Stimulated activated CD4-positive, alpha-beta T cell treated with anti-CD3 and anti-CD28 coated beads, TNF-alpha, amount 100 ng/mL, for 1 hour (primary cell): ENCODE data around the gene TIMM22.
"Not testable (repeated sequence)": the region's sequence is repeated elsewhere in the genome, so short reads cannot be mapped to it uniquely, and the experiment has no call there.

Experiments
- DNase-seq, 3 donors: peaks; one replicate each; pipeline ENCODE4 v3.0.0-alpha.2; 2020; ENCODE audit warnings: low read depth in 3 of 3, low spot score in 1 of 3

The TIMM22 gene

GRCh38 chr17:971861-972260, 25.1 kb upstream of the TIMM22 start:
- DNase-seq = not testable (repeated sequence)

DNA sequence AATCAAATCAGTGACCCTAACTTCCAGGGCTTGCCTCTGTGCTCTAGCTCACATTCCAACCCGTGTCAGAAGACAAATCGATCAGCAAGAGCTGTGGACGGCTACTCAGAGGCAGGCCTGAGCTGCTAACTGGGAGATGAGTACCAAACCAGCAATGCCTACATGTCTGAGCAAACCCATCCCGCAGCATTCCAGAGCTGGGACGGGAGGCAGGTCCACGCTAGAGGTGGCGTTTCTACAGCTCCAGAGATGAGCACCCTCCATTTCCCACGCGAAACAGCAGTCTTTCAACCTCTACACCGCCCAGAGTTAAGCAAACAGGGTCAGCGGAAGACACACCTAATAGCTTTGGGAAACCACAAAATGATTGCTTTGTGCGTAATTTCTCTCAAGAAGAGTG, 23.9 kb upstream of the TIMM22 start:
- DNase-seq = no peak

GRCh38 chr17:974778-975177, 22.2 kb upstream of the TIMM22 start:
- not testable (repeated sequence) for DNase-seq

GRCh38 chr17:975371-975915, 21.5 kb upstream of the TIMM22 start:
- DNase-seq = no peak

GRCh38 chr17:976312-976711, 20.6 kb upstream of the TIMM22 start:
- no peak for DNase-seq

DNA sequence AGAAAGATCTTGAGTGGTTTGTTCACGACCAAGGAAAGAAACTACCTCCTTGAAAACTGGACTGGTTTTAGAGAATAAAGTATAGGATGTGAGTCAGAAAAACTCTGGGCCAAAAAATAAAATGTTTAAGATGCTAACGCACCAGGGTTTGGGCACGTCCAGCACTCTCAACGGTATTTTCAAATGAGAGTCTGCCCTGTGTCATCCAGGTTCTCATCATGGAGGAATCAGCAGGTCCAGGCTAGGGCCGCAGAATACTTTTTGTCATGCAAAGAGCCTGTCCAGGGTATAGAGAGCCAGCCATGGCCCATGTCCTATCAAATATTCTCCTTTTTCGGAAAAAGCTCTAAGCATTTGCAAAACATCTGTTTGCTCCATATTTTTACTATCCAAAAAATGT, 19.8 kb upstream of the TIMM22 start:
- DNase-seq = no peak

DNA sequence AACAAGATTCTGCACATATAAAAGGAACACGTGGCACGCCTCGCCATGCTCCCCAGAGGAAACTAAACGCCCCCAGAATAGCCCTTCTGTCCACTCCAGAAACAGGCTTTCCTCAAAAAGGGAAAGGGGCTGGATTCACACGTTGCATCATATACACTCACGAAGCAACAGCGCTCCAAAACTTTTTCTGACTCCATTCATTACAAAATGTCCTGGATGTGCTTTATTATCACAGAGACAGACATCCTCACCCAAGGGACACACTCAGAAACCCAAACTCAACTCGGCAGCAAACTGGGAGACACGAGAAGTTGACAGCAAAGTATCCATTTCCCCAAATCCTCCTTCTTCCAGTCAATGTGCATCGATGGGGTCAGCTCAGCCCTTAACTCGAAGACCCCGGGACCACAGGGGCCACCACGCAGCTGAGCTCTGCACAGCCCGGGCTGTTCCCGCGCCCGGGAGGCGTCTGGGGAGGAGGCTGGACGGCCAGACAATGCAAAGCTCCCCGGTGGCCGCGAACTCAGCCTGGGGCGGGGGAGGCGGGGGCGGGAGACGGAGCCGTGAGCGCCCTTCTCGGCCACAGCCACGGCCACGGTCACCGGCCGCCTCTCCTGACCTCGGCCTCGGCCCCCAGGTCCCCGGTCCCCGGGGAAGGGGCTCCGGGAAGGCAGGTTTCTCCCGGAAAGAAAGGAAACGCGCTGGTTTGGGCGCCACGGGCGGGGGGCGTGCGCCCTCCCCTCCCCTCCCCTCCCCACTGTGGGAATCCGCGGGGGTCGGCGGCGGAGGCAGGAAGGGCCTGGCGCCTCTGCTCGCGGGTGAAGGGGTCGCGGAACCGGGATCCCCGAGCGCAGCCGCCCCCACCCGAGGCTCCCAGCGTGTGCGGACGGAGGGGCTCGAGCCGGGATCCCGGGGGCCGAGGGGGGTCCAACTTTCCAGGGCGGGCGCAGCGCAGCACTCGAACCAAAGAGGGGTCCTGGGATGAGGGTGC, 18.5 kb upstream of the TIMM22 start:
- no peak for DNase-seq

- DNase-seq = no peak
Measured at GRCh38 chr17:979212-979538, 17.8 kb upstream of the TIMM22 start.

GRCh38 chr17:979539-980405, 17.2 kb upstream of the TIMM22 start, which contains the start of gene NXN:
Gene NXN (minus strand): TSS chr17:979776.
- DNase-seq = peak; percentile 80 to 91 (median 88)

DNA sequence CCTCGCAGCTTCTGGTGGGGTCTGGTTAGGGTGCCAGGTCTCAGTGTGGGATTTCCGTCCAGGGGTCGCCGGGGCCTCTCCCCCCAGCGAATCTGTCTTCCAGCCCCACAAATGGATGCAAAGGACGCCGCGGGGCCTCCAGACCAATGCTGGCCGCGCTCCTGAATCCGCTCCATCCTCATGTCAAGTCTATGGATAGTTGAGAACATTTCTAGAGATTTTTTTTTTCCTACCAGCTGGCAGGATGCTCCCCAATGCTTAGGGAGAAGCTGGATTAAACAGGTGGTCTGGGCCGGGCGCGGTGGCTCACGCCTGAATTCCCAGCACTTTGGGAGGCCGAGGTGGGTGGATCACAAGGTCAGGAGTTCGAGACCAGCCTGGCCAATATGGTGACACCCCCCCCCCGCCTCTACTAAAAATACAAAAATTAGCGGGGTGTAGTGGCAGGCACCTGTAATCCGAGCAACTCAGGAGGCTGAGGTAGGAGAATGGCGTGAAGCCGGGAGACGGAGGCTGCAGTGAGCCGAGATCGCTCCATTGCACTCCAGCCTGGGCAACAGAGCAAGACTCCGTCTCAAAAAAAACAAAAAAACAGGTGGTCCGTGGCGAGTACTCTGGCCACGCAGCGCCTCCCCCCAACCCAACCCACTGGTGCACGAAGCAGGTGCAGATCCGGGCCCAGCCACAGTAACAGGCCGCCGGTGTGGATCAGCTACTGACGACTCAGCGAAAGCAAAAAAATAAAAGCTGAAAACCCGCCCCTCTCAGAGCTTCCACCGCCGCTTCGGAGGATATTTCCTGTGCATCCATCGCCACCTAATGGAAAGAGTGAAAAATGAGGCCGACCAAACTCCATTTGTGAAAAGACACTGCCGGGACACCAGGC, 16.3 kb upstream of the TIMM22 start:
- DNase-seq = peak; percentile 46 to 55 (median 50)

DNA sequence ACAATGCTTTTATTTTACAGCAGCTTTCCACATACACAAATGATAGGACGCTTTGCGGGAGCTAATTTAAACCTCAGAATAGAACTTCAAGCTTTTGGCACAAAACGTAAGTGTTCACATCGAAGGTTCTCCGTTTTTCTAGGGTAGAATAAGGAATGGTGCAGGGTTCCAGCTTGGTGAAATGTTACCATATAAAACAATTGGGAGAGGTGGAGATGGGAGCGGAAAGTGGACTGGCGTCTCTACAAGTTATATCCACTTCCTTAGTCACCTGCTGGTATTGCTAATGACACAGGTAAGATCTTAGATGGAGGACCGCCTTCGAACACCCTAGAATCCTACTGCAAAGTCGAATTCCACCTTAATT, 15.7 kb upstream of the TIMM22 start:
- DNase-seq = no peak

- DNase-seq = no peak
Measured at GRCh38 chr17:983921-984320, 13.0 kb upstream of the TIMM22 start.

GRCh38 chr17:986322-986929, 10.5 kb upstream of the TIMM22 start:
- no peak for DNase-seq

DNA sequence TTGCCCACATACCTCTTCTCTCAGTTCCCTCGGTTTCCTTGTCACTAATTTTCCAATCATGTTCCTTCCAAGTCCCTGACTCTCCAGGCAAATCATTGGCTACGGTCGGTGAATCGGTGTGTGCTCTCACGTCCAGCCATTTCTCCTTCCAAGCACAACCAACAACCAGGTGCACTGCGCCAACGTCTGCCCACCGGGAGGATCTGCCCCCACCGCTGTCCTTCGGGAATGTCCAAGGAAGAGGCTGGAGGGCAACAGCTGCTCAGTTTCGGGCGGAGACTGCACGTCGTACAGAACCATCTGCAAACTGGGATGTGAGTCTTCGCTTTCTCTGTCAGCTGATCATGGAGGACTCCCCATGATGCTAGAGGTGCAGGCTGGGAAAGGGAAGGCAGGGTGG, 9.0 kb upstream of the TIMM22 start:
- DNase-seq = no peak

- no peak for DNase-seq
Measured at GRCh38 chr17:988561-988960, 8.4 kb upstream of the TIMM22 start.

DNA sequence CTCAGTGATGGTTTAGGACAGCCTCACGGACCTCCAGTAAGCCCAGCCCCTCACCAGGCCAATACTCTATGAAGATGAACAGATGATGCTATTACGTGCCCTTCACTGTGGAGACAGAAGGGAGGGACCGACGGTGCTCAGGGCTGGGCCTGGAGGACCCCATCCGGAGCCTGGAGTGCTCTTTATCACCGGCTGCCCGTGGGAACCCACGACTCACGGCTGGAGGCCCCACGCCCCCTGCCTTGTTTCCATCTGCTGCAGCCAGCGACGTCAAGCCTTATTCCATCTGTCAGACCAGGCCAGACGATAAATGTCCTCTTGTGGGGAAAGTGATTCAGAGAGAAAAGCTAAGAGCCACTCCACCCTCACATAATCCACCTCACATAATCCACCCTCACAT, 4.0 kb upstream of the TIMM22 start:
- no peak for DNase-seq

DNA sequence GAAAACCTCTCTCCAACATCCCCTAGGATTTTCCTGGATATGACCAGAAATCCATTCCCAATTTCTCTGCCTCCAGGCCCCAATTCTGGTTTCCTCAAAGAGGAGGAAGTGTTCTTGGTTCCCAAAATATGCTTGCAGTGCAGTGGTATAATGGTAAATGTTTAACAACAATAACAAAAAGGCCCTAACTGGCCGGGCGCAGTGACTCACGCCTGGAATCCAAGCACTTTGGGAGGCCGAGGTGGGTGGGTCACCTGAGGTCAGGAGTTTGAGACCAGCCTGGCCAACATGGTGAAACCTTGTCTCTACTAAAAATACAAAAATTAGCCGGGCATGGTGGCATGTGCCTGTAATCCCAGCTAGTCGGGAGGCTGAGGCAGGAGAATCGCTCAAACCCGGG, 1.6 kb upstream of the TIMM22 start:
- DNase-seq = not testable (repeated sequence)

GRCh38 chr17:998111-998510, 1.2 kb downstream of the TIMM22 start:
- no peak for DNase-seq

GRCh38 chr17:1000597-1001461, 3.9 kb downstream of the TIMM22 start:
- DNase-seq = no peak
